Mesenchymal stem cell (in vitro differentiated cells and primary cell): ENCODE results near the gene RIMBP2.

Experiments
- DNase-seq: peaks from one replicate; pipeline ENCODE4 v3.0.0-alpha.2; 2013
- H2AFZ ChIP-seq: one replicate; pipeline ENCODE4 v1.6.1; 2013; ENCODE audit warnings: low read depth, mild to moderate bottlenecking, control low read depth, inconsistent platforms, low read length, moderate library complexity
- H2AK5ac ChIP-seq: 2 replicates; pipeline ENCODE4 v1.6.1; 2013; ENCODE audit warnings: low read length, moderate library complexity, mild to moderate bottlenecking, inconsistent platforms; ENCODE audit not compliant: severe bottlenecking
- H2BK120ac ChIP-seq: one replicate; pipeline ENCODE4 v1.6.1; 2013; ENCODE audit warnings: low read depth, mild to moderate bottlenecking, inconsistent platforms, low read length, moderate library complexity
- H2BK12ac ChIP-seq, 2 experiments: one replicate each; pipeline ENCODE4 v1.6.1; 2013; ENCODE audit warnings: inconsistent platforms in 2 of 2, low read length in 2 of 2, mild to moderate bottlenecking in 2 of 2, moderate library complexity in 2 of 2, control low read depth in 1 of 2
- H2BK15ac ChIP-seq: one replicate; pipeline ENCODE4 v1.6.1; 2013; ENCODE audit warnings: mild to moderate bottlenecking, low read depth, inconsistent platforms; ENCODE audit not compliant: poor library complexity, severe bottlenecking
- H2BK5ac ChIP-seq: 2 replicates; pipeline ENCODE4 v1.6.1; 2013; ENCODE audit warnings: low read depth, mild to moderate bottlenecking, low read length, control low read depth, inconsistent platforms; ENCODE audit not compliant: poor library complexity, severe bottlenecking
- H3K14ac ChIP-seq, 2 experiments: one replicate each; pipeline ENCODE4 v1.6.1; 2013; ENCODE audit warnings: inconsistent platforms in 2 of 2, low read length in 2 of 2, control low read depth in 1 of 2, mild to moderate bottlenecking in 1 of 2, moderate library complexity in 1 of 2
- H3K18ac ChIP-seq, 2 experiments: one replicate each; pipeline ENCODE4 v1.6.1; 2013; ENCODE audit warnings: inconsistent platforms in 2 of 2, low read length in 2 of 2, control low read depth in 1 of 2, low read depth in 1 of 2, mild to moderate bottlenecking in 1 of 2
- H3K23ac ChIP-seq, 2 experiments: one replicate each; pipeline ENCODE4 v1.6.1; 2013; ENCODE audit warnings: inconsistent platforms in 2 of 2, low read length in 2 of 2, mild to moderate bottlenecking in 2 of 2, moderate library complexity in 2 of 2, control low read depth in 1 of 2
- H3K27ac ChIP-seq: 2 replicates; pipeline ENCODE4 v1.5.1; 2013; ENCODE audit warnings: mild to moderate bottlenecking, moderate library complexity, low read length, control low read depth, inconsistent platforms; ENCODE audit not compliant: poor library complexity, severe bottlenecking
- H3K27me3 ChIP-seq, 2 experiments: 2 replicates each; pipeline versions ENCODE4 v1.6.1 to v1.7.0; 2013; ENCODE audit warnings: low read length in 2 of 2, mild to moderate bottlenecking in 2 of 2, moderate library complexity in 2 of 2, control low read depth in 1 of 2, inconsistent platforms in 1 of 2; ENCODE audit not compliant: control insufficient read depth in 1 of 2, insufficient read depth in 1 of 2
- H3K36me3 ChIP-seq, 2 experiments: 2 replicates each; pipeline versions ENCODE4 v1.6.1 to v1.7.0; 2013; ENCODE audit warnings: low read length in 2 of 2, control low read depth in 1 of 2, inconsistent platforms in 1 of 2, low read depth in 1 of 2, mild to moderate bottlenecking in 1 of 2; ENCODE audit not compliant: insufficient read depth in 2 of 2, control insufficient read depth in 1 of 2
- H3K4ac ChIP-seq, 2 experiments: one replicate each; pipeline ENCODE4 v1.6.1; 2013; ENCODE audit warnings: inconsistent platforms in 2 of 2, low read length in 2 of 2, mild to moderate bottlenecking in 2 of 2, moderate library complexity in 2 of 2, control low read depth in 1 of 2, low read depth in 1 of 2
- H3K4me1 ChIP-seq: 2 replicates; pipeline ENCODE4 v1.6.1; 2013; ENCODE audit warnings: low read depth, low read length, control low read depth; ENCODE audit not compliant: control insufficient read depth, insufficient read depth
- H3K4me2 ChIP-seq: 2 replicates; pipeline ENCODE4 v1.6.1; 2013; ENCODE audit warnings: low read length, mild to moderate bottlenecking, inconsistent platforms; ENCODE audit not compliant: poor library complexity, severe bottlenecking
- H3K4me3 ChIP-seq, 2 experiments: 2 replicates each; pipeline versions ENCODE4 v1.5.1 to v1.7.0; 2013; ENCODE audit warnings: low read length in 2 of 2, mild to moderate bottlenecking in 2 of 2, control low read depth in 1 of 2, low read depth in 1 of 2; ENCODE audit not compliant: insufficient read depth in 1 of 2
- H3K79me1 ChIP-seq: replicated peaks from 2 replicates; pipeline ENCODE4 v1.6.1; 2013; ENCODE audit warnings: mild to moderate bottlenecking, control low read depth, low read length, inconsistent platforms; ENCODE audit not compliant: poor library complexity, severe bottlenecking
- H3K9ac ChIP-seq: 2 replicates; pipeline ENCODE4 v1.7.0; 2013; ENCODE audit warnings: mild to moderate bottlenecking, low read length, moderate library complexity
- H3K9me3 ChIP-seq: 2 replicates; pipeline ENCODE4 v1.7.0; 2013; ENCODE audit warnings: mild to moderate bottlenecking, low read length; ENCODE audit not compliant: control insufficient read depth
- H4K8ac ChIP-seq: one replicate; pipeline ENCODE4 v1.6.1; 2013; ENCODE audit warnings: inconsistent platforms, mild to moderate bottlenecking, low read length, moderate library complexity
- H4K91ac ChIP-seq: one replicate; pipeline ENCODE4 v1.6.1; 2013; ENCODE audit warnings: mild to moderate bottlenecking, low read length, inconsistent platforms
- WGBS: methylation state at CpG from one replicate; pipeline ENCODE4 v1.1.7; 2013; ENCODE audit warnings: mixed read lengths; 5-methylcytosine and 5-hydroxymethylcytosine counted together

The RIMBP2 gene

GRCh38 chr12:130353081-130353480, 363.0 kb downstream of the RIMBP2 start:
- Histone ChIP-seq H3K9ac (no peak overlapping the region), H2BK12ac (no peak overlapping the region), H2BK15ac (no peak overlapping the region), H3K27ac (no peak overlapping the region), H2AFZ (no peak overlapping the region), H3K4me1 (no peaks in the 10 kb centered on the region), H3K4ac (no peak overlapping the region), H3K9me3 (no peaks in the 10 kb centered on the region), H3K4me2 (no peak overlapping the region), H3K27me3 (peaks cover 0 to 3% of the 10 kb centered on the region in 2 experiments), H4K8ac (no peak overlapping the region), H3K4me3 (no peak overlapping the region), H3K14ac (no peak overlapping the region), H2BK120ac (no peak overlapping the region), H2BK5ac (no peak overlapping the region), H3K18ac (no peak overlapping the region), H4K91ac (no peak overlapping the region), H3K79me1 (no peaks in the 10 kb centered on the region), H2AK5ac (no peak overlapping the region), H3K23ac (no peak overlapping the region), H3K36me3 (no peaks in the 10 kb centered on the region)
- no peak for DNase-seq

GRCh38 chr12:130351326-130351725, 364.8 kb downstream of the RIMBP2 start:
- Histone ChIP-seq H3K27me3 (no peaks in the 10 kb centered on the region), H2BK5ac (no peak overlapping the region), H3K18ac (no peak overlapping the region), H2BK120ac (no peak overlapping the region), H2AFZ (no peak overlapping the region), H4K8ac (no peak overlapping the region), H2BK15ac (no peak overlapping the region), H2AK5ac (no peak overlapping the region), H4K91ac (no peak overlapping the region), H3K4ac (no peak overlapping the region), H3K36me3 (no peaks in the 10 kb centered on the region), H2BK12ac (no peak overlapping the region), H3K23ac (no peak overlapping the region), H3K27ac (no peak overlapping the region), H3K4me1 (no peaks in the 10 kb centered on the region), H3K4me3 (no peak overlapping the region), H3K4me2 (no peak overlapping the region), H3K79me1 (no peaks in the 10 kb centered on the region), H3K9me3 (no peaks in the 10 kb centered on the region), H3K14ac (no peak overlapping the region), H3K9ac (no peak overlapping the region)
- DNase-seq, result no peak
- 65% methylated on average over 5 of the region's 5 CpGs for WGBS

GRCh38 chr12:130350715-130351114, 365.4 kb downstream of the RIMBP2 start:
- Histone ChIP-seq H4K8ac (no peak overlapping the region), H3K9ac (no peak overlapping the region), H3K27ac (no peak overlapping the region), H2BK120ac (no peak overlapping the region), H3K27me3 (no peaks in the 10 kb centered on the region), H4K91ac (no peak overlapping the region), H3K23ac (no peak overlapping the region), H3K4ac (no peak overlapping the region), H2AFZ (no peak overlapping the region), H3K4me2 (no peak overlapping the region), H2BK15ac (no peak overlapping the region), H2AK5ac (no peak overlapping the region), H3K14ac (no peak overlapping the region), H2BK12ac (no peak overlapping the region), H3K4me1 (no peaks in the 10 kb centered on the region), H3K36me3 (no peaks in the 10 kb centered on the region), H3K18ac (no peak overlapping the region), H3K79me1 (no peaks in the 10 kb centered on the region), H3K9me3 (no peaks in the 10 kb centered on the region), H3K4me3 (no peak overlapping the region), H2BK5ac (no peak overlapping the region)
- no peak for DNase-seq
- WGBS, result 30% methylated on average over 2 of the region's 2 CpGs

GRCh38 chr12:130347588-130347987, 368.5 kb downstream of the RIMBP2 start:
- Histone ChIP-seq H3K79me1 (no peaks in the 10 kb centered on the region), H3K4me3 (no peak overlapping the region), H2BK5ac (no peak overlapping the region), H3K9ac (no peak overlapping the region), H3K9me3 (no peaks in the 10 kb centered on the region), H3K27ac (no peak overlapping the region), H3K36me3 (no peaks in the 10 kb centered on the region), H3K4ac (no peak overlapping the region), H4K8ac (no peak overlapping the region), H4K91ac (no peak overlapping the region), H3K27me3 (no peaks in the 10 kb centered on the region), H3K23ac (no peak overlapping the region), H2BK120ac (no peak overlapping the region), H2BK12ac (no peak overlapping the region), H3K4me2 (no peak overlapping the region), H2BK15ac (no peak overlapping the region), H3K14ac (no peak overlapping the region), H2AK5ac (no peak overlapping the region), H2AFZ (no peak overlapping the region), H3K4me1 (no peaks in the 10 kb centered on the region), H3K18ac (no peak overlapping the region)
- no peak for DNase-seq
- 80% methylated on average over 6 of the region's 7 CpGs for WGBS
